GM12892 (cell line): Measurements from ENCODE around the gene ICAM2.

Source experiments
- DNase-seq: peaks from one replicate; pipeline ENCODE4 v3.0.0; 2011; ENCODE audit not compliant: insufficient read length
- FAIRE-seq: peaks from 2 replicates; lab custom pipeline; 2011; peaks lifted over from hg19 to GRCh38; lab: Jason Lieb, UNC
- POLR2A ChIP-seq: IDR thresholded peaks from 2 replicates; pipeline ENCODE4 v1.6.1; 2011; ENCODE audit warnings: low read depth, low read length, control low read depth
- POLR2AphosphoS5 ChIP-seq: IDR thresholded peaks from 2 replicates; pipeline ENCODE4 v1.6.1; 2011; ENCODE audit warnings: low read depth, low read length, control low read depth
- TAF1 ChIP-seq: IDR thresholded peaks from 2 replicates; pipeline ENCODE4 v1.6.1; 2011; ENCODE audit warnings: low read depth, mild to moderate bottlenecking, control low read depth, low read length, borderline replicate concordance

ICAM2 gene

GRCh38 chr17:64041912-64042311 is 21.5 kb upstream of the ICAM2 start:
- FAIRE-seq (no peak), DNase-seq (no peak)
- no peak for TF ChIP-seq TAF1
- no peak for TF ChIP-seq POLR2AphosphoS5
- TF ChIP-seq POLR2A = no peak

DNA sequence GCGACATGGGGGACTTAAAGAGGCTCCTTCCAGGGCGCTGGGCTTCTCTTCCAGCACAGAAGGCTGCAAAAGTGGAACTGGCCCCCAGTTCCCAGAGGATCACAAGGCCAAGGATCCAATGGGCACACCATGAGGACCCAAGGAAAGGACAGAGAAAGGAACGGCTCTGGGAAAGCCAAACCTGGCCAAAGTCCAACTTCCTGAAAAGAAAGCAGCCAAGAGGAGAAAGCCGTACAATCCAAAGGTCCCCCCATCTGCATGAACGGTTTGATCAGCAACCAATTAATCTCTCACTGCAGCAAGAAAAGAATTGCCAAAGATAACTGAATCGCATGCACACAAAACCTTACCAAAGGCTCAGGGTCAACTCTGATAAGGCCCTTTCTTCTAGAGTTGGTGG is 19.8 kb upstream of the ICAM2 start:
- no peak for DNase-seq
- no peak for FAIRE-seq
- TF ChIP-seq TAF1 (no peak), POLR2AphosphoS5 (no peak), POLR2A (no peak)

DNA sequence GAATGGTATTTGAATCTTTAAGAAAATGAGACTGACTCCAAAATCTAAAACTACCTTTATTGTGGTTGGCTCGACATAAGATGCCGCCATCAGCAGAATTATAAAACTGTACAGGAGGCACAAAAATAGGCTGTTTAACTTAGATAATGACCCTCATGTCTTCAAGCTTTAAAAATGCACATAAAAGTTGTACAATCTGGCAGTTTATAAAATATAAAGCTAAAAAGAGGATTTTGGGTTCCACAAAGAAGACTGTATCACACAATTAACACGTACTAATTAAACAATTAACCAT is 18.6 kb upstream of the ICAM2 start:
- TF ChIP-seq TAF1 (no peak), POLR2A (no peak), POLR2AphosphoS5 (no peak)
- FAIRE-seq (peak; percentile 17), DNase-seq (no peak)

- TF ChIP-seq POLR2AphosphoS5 (no peak), TAF1 (no peak), POLR2A (no peak)
- FAIRE-seq (no peak), DNase-seq (no peak)
Observed at GRCh38 chr17:64038331-64039105, 18.1 kb upstream of the ICAM2 start.

DNA sequence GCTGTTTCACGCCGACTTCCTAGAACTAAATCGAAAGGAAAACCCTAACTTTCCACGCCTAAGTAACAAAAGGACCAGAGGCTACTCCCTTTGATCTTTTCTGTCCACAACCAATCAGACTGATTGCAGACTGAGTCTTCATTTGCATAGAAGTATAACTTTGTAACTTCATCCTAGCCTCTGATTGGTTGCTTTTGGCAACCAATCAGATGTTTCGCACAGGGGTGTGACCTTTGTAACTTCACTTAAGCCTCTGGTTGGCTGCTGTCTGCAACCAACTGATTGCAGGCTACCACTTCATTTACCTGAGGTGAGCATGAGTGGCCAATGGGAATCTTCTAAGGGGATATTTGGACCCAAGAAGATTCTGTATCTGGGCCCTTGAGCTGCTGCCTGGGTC is 17.4 kb upstream of the ICAM2 start:
- DNase-seq = no peak
- FAIRE-seq = no peak
- TF ChIP-seq TAF1 (no peak), POLR2AphosphoS5 (no peak), POLR2A (no peak)

GRCh38 chr17:64037180-64037579 is 16.7 kb upstream of the ICAM2 start:
- DNase-seq (no peak), FAIRE-seq (no peak)
- no peak for TF ChIP-seq POLR2A

DNA sequence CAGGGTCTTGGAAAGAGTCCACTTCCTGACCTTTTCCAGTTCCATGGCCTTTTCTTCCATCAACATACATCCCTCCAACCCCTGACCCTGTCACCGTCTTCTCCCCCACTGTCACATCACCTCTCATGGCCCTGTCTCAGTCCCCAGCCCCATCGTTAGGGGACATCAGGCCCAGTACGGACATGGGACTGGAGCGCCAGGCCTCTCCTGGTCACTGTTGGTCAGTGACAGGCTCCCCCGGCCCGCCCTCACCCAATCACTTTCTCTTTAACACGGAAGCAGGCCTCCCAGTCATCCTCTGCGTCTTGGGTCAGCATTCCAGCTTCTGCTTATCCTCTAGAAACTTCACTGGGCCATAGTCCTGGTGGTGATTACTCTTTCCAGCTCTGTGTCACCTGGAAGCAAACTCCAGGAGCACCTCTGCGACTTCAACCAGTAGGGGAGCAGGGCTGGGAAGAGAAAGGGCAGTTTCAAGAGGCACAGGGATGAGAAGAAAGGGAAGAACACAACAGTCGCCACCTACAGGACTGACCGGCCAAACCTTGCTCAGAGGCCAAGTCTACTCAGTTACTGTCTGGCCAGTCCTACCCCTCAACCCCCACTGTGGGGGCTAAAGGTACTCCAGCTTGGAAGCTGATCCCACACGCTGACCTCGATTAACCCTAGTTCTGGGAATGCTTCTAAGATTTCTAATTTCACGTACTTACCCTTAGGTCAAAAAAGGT is 15.9 kb upstream of the ICAM2 start:
- no peak for DNase-seq
- TF ChIP-seq TAF1 = no peak
- no peak for TF ChIP-seq POLR2AphosphoS5
- TF ChIP-seq POLR2A = no peak
- no peak for FAIRE-seq

GRCh38 chr17:64032081-64032480 is 11.6 kb upstream of the ICAM2 start:
- no peak for TF ChIP-seq POLR2AphosphoS5
- no peak for TF ChIP-seq POLR2A
- TF ChIP-seq TAF1 = no peak
- FAIRE-seq (no peak), DNase-seq (no peak)

- no peak for FAIRE-seq
- TF ChIP-seq POLR2AphosphoS5 = no peak
- TF ChIP-seq TAF1 = no peak
- TF ChIP-seq POLR2A = no peak
- no peak for DNase-seq
Observed at GRCh38 chr17:64028874-64029464, 8.5 kb upstream of the ICAM2 start.

DNA sequence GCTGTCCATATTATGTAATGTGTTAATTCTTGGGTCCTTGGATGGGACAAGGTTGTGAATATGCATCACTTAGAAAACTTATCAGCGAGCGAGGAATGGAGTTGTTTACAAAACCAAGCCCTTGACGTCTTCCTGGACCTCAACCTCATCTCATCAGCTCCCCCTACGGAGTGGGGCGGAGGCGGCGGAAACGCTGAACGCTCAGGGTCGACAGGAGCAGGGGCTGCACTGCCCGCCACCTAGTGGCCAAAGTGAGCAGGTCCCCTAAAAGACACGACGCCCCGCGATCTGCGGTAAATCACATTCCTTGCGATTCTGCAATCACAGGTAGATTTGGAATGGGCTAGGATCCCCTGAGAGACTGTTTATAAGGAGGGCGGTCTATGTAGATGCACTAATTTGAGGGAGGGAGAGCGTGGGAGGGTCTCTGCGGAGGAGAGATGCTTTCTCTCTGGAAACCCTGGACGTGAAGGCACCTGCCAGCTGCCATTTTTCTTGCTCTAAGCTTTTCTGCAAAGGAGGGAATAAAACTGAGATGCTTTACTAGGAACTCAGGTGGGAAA is 5.4 kb upstream of the ICAM2 start:
- no peak for TF ChIP-seq POLR2A
- no peak for TF ChIP-seq TAF1
- TF ChIP-seq POLR2AphosphoS5 = no peak
- DNase-seq (peak; percentile 58), FAIRE-seq (peak; percentile 75)
